Measurements from ENCODE around the gene F11. TPM values are rescaled to one million over a fixed set of nuclear protein-coding genes. Genes with fewer than 3 reads are reported as not detected.

F11 gene
- total and polyA plus RNA-seq, 9 of the 15 experiments (the other 6 are each of a cell fraction or from before 2014, with no cell fraction given), result not detected

DNA sequence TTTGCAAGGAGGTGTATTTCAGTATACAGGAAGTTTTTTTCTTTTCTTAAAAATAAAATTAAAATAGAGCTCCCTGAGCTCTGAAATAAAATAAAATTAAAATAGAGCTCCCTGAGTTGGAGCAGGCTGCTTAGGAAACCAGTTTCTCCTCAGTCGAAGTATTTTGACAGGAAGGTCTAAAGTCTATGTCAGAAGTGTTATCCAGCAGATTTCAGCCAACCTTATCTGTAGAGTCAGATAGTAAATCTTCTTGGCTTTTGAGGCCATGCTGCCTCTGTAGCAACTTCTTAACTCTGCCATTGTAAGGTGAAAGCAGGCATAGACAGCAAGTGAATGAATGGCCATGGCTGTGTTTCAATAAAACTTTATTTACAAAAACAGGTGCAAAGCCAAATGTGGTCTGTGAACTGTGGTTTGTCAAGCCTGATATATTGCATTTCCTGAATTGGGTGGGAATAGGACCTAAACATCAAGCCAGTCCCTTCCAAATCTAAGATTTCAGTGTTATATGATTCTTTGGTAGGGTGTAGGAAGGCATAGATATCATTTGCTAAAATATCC, 48.2 kb upstream of the F11 start (continued):
- TF ChIP-seq PBX2 (CRISPR knock-in tag; IDR thresholded peaks at IDR 0.05; ENCODE audit: low read depth) (no peak), PBX2 (tag; conservative IDR thresholded peaks at IDR 0.05; ENCODE audit: low read depth) (0 out of 2 replicates have a peak, but pooled peaks have one; percentile 28)

GRCh38 chr4:186221624-186222023, 44.4 kb upstream of the F11 start:
- POLR2A ChIA-PET, result no interaction called here
- no peak overlapping the region for H2AFZ ChIP-seq (ENCODE audit: low read depth, low read length)
- no peak for TF ChIP-seq ESRRA (IDR thresholded peaks at IDR 0.05; ENCODE audit: borderline replicate concordance, low read depth)
- TF ChIP-seq ZNF766 (CRISPR knock-in tag; conservative IDR thresholded peaks at IDR 0.05), result no peak
- TF ChIP-seq EP400 (IDR thresholded peaks at IDR 0.05), result no peak
- no peak for TF ChIP-seq TFE3 (CRISPR knock-in tag; IDR thresholded peaks at IDR 0.05)
- TF ChIP-seq, protein P1, sequence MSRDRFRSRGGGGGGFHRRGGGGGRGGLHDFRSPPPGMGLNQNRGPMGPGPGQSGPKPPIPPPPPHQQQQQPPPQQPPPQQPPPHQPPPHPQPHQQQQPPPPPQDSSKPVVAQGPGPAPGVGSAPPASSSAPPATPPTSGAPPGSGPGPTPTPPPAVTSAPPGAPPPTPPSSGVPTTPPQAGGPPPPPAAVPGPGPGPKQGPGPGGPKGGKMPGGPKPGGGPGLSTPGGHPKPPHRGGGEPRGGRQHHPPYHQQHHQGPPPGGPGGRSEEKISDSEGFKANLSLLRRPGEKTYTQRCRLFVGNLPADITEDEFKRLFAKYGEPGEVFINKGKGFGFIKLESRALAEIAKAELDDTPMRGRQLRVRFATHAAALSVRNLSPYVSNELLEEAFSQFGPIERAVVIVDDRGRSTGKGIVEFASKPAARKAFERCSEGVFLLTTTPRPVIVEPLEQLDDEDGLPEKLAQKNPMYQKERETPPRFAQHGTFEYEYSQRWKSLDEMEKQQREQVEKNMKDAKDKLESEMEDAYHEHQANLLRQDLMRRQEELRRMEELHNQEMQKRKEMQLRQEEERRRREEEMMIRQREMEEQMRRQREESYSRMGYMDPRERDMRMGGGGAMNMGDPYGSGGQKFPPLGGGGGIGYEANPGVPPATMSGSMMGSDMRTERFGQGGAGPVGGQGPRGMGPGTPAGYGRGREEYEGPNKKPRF (IDR thresholded peaks at IDR 0.05; ENCODE audit: low read depth, low read length), result no peak
- no peak for TF ChIP-seq ELF1 (tag; IDR thresholded peaks at IDR 0.05)
- TF ChIP-seq TCF3 (CRISPR knock-in tag; IDR thresholded peaks at IDR 0.05), result no peak
- no peak for TF ChIP-seq CBX3 (IDR thresholded peaks at IDR 0.05; ENCODE audit: borderline replicate concordance in 1 of 2, low read length in 2 of 2)
- TF ChIP-seq ZNF316 (IDR thresholded peaks at IDR 0.05), result no peak
- no peak for TF ChIP-seq ZNF512 (tag; IDR thresholded peaks at IDR 0.05)

More at GRCh38 chr4:186221624-186222023, 44.4 kb upstream of the F11 start:
- Histone ChIP-seq H3K4me2 (ENCODE audit: insufficient read depth, low read length) (no peak overlapping the region), H3K4me3 (no peak overlapping the region), H3K79me2 (ENCODE audit: control insufficient read depth, insufficient read depth, low read length) (no peaks in the 10 kb centered on the region), H3K27me3 (ENCODE audit: control insufficient read depth in 2 of 2, insufficient read depth in 2 of 2, low read length in 2 of 2) (no peaks in the 10 kb centered on the region), H3K9ac (ENCODE audit: insufficient read depth in 1 of 2, low read depth in 2 of 2, low read length in 2 of 2) (no peak overlapping the region), H3K9me3 (replicated peaks; ENCODE audit: control insufficient read depth, insufficient read depth, low read depth, low read length) (peaks cover 2% of the 10 kb centered on the region; the same call in 1 of the 2 replicates), H3K9me1 (ENCODE audit: control insufficient read depth, insufficient read depth, low read length) (no peaks in the 10 kb centered on the region), H3K4me1 (replicated peaks in 1 of 2; ENCODE audit: control insufficient read depth in 2 of 2, insufficient read depth in 2 of 2, low read length in 2 of 2) (no peaks in the 10 kb centered on the region), H4K20me1 (replicated peaks; ENCODE audit: control insufficient read depth, insufficient read depth, low read length) (no peaks in the 10 kb centered on the region), H3K36me3 (ENCODE audit: control insufficient read depth, insufficient read depth, low read length) (no peaks in the 10 kb centered on the region), H3K27ac (ENCODE audit: extremely low read depth, low read depth, low read length) (no peak overlapping the region)
- intact Hi-C loops (cut with micrococcal nuclease), result no loop called here
- ATAC-seq (no peak), DNase-seq (ENCODE audit: extremely low read depth in 1 of 4, low spot score in 3 of 4) (no peak), FAIRE-seq (no peak)
- in situ Hi-C loops (cut with MboI), result no loop called here
- BruUV-seq (replicated peaks), result no TSS peak
- CTCF ChIA-PET (ENCODE audit: low intra/inter-chr PET ratio), result no interaction called here
- WGBS (ENCODE audit: insufficient coverage, low coverage, missing lambda C conversion rate), result 4% methylated on average over 1 of the region's 1 CpG
